ENCODE results near the gene F2RL1.

F2RL1 gene

GRCh38 chr5:76794871-76795270 is 24.0 kb upstream of the F2RL1 start:
- TF ChIP-seq CTCF (IDR thresholded peaks at IDR 0.05; ENCODE audit: low read depth, low read length, missing control alignments), result no peak
- no peak overlapping the region for H3K4me3 ChIP-seq (ENCODE audit: low read depth, low read length)
- DNase-seq (ENCODE audit: low read depth), result no peak

DNA sequence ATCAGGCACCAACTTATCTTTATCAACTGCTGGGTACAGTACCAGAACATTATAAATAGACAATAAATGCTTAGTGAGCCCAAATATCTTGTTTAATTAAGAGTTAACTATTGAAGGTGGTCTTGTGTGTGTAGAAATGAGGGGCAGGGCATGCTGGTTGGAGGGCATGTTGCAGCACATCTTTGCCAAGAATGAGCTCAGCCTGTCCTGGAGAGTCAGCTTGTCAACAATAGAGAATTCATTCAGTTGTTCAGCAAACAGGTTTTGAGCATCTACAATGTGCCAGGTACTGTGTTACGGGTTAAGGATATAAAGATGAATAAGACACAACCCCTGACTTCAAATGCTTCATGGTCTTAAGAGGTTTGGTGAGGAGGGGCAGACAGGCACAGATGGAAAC is 19.2 kb upstream of the F2RL1 start:
- DNase-seq (ENCODE audit: low read depth), result no peak
- no peak overlapping the region for H3K4me3 ChIP-seq (ENCODE audit: low read depth, low read length)
- TF ChIP-seq CTCF (IDR thresholded peaks at IDR 0.05; ENCODE audit: low read depth, low read length, missing control alignments), result no peak

DNA sequence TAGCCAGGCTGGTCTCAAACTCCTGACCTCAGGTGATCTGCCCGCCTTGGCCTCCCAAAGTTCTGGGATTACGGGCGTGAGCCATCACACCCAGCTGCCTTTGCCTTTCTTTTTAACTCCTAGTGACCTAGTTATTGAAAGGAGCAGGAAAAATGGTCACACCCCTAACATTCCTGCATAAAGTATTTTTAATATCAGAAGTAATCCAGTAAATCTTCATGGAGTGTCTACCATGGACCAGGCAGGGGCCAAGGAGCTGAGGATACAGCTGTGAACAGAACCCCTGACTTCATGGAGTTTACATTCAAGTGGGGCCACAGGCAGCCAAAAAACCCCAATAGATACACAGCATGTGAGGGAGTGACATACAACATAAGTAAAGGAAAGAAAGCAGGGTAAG is 18.3 kb upstream of the F2RL1 start:
- H3K4me3 ChIP-seq (ENCODE audit: low read depth, low read length), result no peak overlapping the region
- no peak for DNase-seq (ENCODE audit: low read depth)
- no peak for TF ChIP-seq CTCF (IDR thresholded peaks at IDR 0.05; ENCODE audit: low read depth, low read length, missing control alignments)

DNA sequence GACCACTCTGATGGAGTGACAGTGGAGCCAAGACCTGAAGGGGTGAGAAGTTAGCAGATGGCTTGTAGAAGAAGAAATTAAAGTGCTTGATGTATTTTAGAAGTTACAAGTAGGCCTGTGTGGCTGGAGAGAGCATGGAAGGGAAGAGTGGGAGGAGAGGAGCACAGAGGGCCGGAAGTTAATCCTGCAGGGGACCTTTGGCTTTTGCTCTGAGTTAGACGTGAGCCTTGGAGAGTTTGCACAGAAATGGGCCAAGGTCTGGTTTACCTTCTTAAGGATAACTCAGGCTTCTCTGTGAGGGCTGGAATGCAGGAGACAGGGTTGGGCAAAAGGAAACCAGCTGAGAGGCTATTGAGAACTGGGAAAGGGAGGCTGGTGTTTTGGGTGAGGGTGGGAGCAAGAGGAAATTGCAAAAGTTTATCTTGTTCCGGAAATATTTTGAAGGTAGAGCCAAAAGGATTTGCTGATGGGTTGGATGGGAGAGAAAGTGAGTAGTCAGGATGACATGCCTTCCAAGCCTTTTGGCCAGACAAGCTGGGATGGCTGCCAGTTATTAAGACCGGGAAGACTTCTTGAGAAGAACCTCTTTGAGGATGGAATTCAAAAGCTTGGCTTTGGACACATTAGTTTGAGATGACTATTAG is 17.5 kb upstream of the F2RL1 start:
- H3K4me3 ChIP-seq (ENCODE audit: low read depth, low read length), result no peak overlapping the region
- TF ChIP-seq CTCF (IDR thresholded peaks at IDR 0.05; ENCODE audit: low read depth, low read length, missing control alignments), result no peak
- no peak for DNase-seq (ENCODE audit: low read depth)

- no peak for DNase-seq (ENCODE audit: low read depth)
- no peak overlapping the region for H3K4me3 ChIP-seq (ENCODE audit: low read depth, low read length)
- TF ChIP-seq CTCF (IDR thresholded peaks at IDR 0.05; ENCODE audit: low read depth, low read length, missing control alignments), result no peak
Measured at GRCh38 chr5:76801803-76802195, 17.0 kb upstream of the F2RL1 start.

DNA sequence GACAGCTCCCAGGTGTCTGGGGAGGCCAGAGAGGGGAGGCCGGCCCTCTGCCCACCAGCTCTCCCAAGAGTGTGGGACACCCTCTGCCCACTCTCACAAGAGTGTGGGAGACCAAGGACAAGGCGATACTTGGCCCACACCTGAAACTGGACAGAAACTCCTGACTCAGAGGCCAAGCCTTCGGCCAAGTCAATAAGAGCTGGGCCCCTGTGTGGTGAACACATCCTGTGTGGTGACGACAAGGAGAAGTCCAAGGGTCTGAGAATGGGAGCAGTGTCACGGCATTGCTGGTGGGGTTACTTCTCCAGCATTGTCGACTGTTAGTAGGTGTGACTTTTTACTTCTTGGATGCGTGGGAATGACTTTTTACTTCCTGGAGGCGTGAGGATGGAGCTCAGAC is 14.6 kb upstream of the F2RL1 start:
- TF ChIP-seq CTCF (IDR thresholded peaks at IDR 0.05; ENCODE audit: low read depth, low read length, missing control alignments), result no peak
- H3K4me3 ChIP-seq (ENCODE audit: low read depth, low read length), result no peak overlapping the region
- no peak for DNase-seq (ENCODE audit: low read depth)

DNA sequence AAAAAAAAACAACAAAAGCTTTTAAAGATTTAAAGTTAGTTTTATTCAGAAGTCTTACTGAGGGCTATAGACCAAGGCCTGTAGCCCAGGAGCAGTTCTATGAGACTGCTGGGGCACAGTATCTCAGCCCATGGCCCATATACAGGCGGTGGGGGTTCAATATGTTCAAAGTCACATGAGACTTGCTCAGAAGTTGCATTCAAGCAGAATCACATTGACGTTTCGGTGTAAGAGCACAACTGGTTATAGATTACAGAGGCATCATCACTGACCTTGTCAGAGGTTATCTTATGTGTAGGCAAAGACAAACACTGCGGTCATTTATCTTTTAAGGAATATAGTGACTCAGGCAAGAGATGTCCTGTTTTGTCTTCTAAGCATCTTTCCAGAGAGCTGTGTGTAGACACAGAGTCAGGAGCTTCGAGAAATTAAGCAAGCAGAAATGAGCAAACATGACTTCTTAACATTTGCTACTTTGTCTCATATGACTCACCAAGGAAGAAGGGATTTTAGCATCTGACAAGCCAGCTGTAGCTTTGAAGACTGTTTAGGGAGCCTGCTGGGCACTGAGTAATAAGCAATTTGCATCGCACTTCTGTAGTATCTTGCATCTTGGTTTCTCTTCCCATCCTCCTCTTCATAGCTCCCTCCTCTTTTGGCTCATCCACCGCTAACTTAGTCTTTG is 12.9 kb upstream of the F2RL1 start:
- peak; percentile 18 for DNase-seq (ENCODE audit: low read depth)
- no peak for TF ChIP-seq CTCF (IDR thresholded peaks at IDR 0.05; ENCODE audit: low read depth, low read length, missing control alignments)
- no peak overlapping the region for H3K4me3 ChIP-seq (ENCODE audit: low read depth, low read length)
